GM10248 (cell line): ENCODE measurements around the gene COX5A.

Experiments used
- CTCF ChIA-PET: fragments of 300-600 bp; sonication (Branson Sonifier 250); formaldehyde crosslinking; extraction: SDS; loops from one replicate; lab custom pipeline; 2021; ENCODE audit warnings: antibody characterized with exemption; lab: Yijun Ruan, JAX
- POLR2A ChIA-PET: fragments of 350-650 bp; sonication (Branson Sonifier 250); formaldehyde crosslinking; extraction: SDS; loops from one replicate; lab custom pipeline; 2020; ENCODE audit warnings: antibody characterized with exemption; lab: Yijun Ruan, JAX
- DNase-seq: peaks from one replicate; pipeline ENCODE4 v3.0.0; 2012; ENCODE audit errors: extremely low spot score
- CTCF ChIP-seq: IDR thresholded peaks from 2 replicates; pipeline ENCODE4 v1.5.1; 2012; ENCODE audit warnings: mild to moderate bottlenecking, low read depth; ENCODE audit errors: extremely low read depth, missing control alignments, control extremely low read depth

Gene COX5A

GRCh38 chr15:74906450-74907162 is 31.3 kb downstream of the COX5A start, which contains the start of gene FAM219B:
TSS of gene FAM219B (minus strand) at chr15:74906851. CDS start at chr15:74906800, 51 bp downstream.
- ChIA-PET POLR2A (interaction anchor here (0.6 to 1.0 kb wide), 4 partner anchors 8 to 233 kb away, joined by 3 read pairs; no protein-coding TSS in a partner anchor), CTCF (interaction anchor here (0.7 to 3.0 kb wide), 12 partner anchors 9 to 298 kb away, joined by 3 to 16 read pairs (median 4); partner anchors contain the start of gene ULK3)
- peak; percentile 97 for DNase-seq
- no peak for TF ChIP-seq CTCF

GRCh38 chr15:74906067-74906449 is 31.8 kb downstream of the COX5A start:
- POLR2A ChIA-PET = interaction anchor here (0.6 to 1.0 kb wide), 3 partner anchors 8 to 232 kb away, joined by 3 read pairs; no protein-coding TSS in a partner anchor

GRCh38 chr15:74904190-74904805 is 33.6 kb downstream of the COX5A start:
- ChIA-PET POLR2A (interaction anchor here (0.8 kb wide), 1 partner anchor 364 kb away, joined by 6 read pairs; no protein-coding TSS in a partner anchor), CTCF (interaction anchor here (1.0 to 8.2 kb wide), 9 partner anchors 8 to 135 kb away, joined by 4 to 131 read pairs (median 7); partner anchors contain the start of genes MPI and SCAMP2)
- no peak for TF ChIP-seq CTCF
- DNase-seq = no peak

More at GRCh38 chr15:74906067-74906449, 31.8 kb downstream of the COX5A start:
- CTCF ChIA-PET = interaction anchor here (0.7 to 3.0 kb wide), 11 partner anchors 9 to 137 kb away, joined by 3 to 16 read pairs (median 5); partner anchors contain the start of gene ULK3
- no peak for TF ChIP-seq CTCF
- no peak for DNase-seq

GRCh38 chr15:74903676-74904075 is 34.2 kb downstream of the COX5A start:
- POLR2A ChIA-PET = interaction anchor here (0.8 kb wide), 1 partner anchor 363 kb away, joined by 6 read pairs; no protein-coding TSS in a partner anchor
- CTCF ChIA-PET = interaction anchor here (1.0 to 8.2 kb wide), 9 partner anchors 9 to 135 kb away, joined by 4 to 131 read pairs (median 7); partner anchors contain the start of genes MPI and SCAMP2

GRCh38 chr15:74902295-74903075 is 35.4 kb downstream of the COX5A start:
- TF ChIP-seq CTCF = no peak
- DNase-seq = no peak
- ChIA-PET CTCF (interaction anchor here (0.7 to 8.2 kb wide), 54 partner anchors 10 to 518 kb away, joined by 3 to 131 read pairs (median 5); partner anchors contain the start of genes ARID3B, C15orf39, COX5A and CSK), POLR2A (interaction anchor here (0.5 to 1.2 kb wide), 3 partner anchors 31 to 43 kb away, joined by 3 to 4 read pairs (median 3); no protein-coding TSS in a partner anchor)

More at GRCh38 chr15:74903676-74904075, 34.2 kb downstream of the COX5A start:
- no peak for DNase-seq
- TF ChIP-seq CTCF = no peak
